IPS DF 19.7 (cell line): Measurements from ENCODE around the gene TM6SF1.

Source experiments
- DNase-seq: peaks from one replicate; pipeline ENCODE4 v3.0.0-alpha.2; 2013; ENCODE audit warnings: low read depth, low spot score

The TM6SF1 gene

DNA sequence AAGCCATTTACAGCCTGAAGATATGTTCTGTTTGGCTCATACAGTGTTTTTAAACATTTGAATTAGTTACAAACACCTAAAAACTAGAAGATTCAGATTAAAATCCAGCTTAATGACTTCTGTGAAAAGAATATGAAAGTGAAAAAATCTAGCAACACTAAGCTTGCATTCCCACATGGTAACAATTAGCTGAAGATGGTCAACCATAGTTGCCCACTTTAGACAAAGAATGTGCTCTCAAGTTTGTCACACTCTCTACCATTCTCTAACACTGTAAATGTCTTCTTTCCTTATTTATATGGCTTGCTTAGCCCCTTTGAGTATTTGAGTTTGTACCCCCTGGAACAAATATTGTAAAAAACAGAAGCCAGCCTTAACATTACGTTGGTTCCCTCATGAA is 67.4 kb downstream of the TM6SF1 start:
- no peak for DNase-seq

DNA sequence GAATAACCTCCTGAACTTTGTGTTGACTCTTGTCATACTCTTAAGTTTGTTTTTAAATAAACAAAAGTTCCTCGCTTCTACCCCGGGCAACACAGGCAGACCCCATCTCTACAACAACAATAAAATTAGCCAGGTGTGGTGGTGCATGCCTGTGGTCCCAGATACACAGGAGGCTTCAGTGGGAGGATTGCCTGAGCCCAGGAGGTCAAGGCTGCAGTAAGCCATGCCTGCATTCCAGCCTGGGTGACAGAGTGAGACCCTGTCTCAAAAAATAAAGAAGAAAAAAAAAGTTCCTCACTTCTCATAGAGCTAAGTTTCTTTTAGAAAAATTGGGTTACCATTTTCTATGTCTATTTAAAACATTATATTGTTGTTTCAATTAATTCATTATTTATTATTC is 70.9 kb downstream of the TM6SF1 start:
- DNase-seq = no peak

GRCh38 chr15:83178869-83179325 is 71.5 kb downstream of the TM6SF1 start:
- no peak for DNase-seq

- no peak for DNase-seq
Measured at GRCh38 chr15:83185561-83185960, 78.1 kb downstream of the TM6SF1 start.
